TTC549 (cell line): ENCODE results near the gene MRPS33.
"Not testable (repeated sequence)": the region's sequence is repeated elsewhere in the genome, so short reads cannot be mapped to it uniquely, and the experiment has no call there.

Experiments
- FAIRE-seq: peaks from 2 replicates; lab custom pipeline; 2012; peaks lifted over from hg19 to GRCh38; lab: Jason Lieb, UNC

MRPS33 gene

GRCh38 chr7:141014524-141015395, at the start of gene MRPS33:
TSS of gene MRPS33 (minus strand) at chr7:141014952. CDS start at chr7:141010633, 4,319 bp downstream.
- FAIRE-seq = peak; percentile 53

- no peak for FAIRE-seq
Measured at GRCh38 chr7:141057788-141058187, 43.0 kb upstream of the MRPS33 start.

GRCh38 chr7:141055146-141055545, 40.4 kb upstream of the MRPS33 start:
- no peak for FAIRE-seq

DNA sequence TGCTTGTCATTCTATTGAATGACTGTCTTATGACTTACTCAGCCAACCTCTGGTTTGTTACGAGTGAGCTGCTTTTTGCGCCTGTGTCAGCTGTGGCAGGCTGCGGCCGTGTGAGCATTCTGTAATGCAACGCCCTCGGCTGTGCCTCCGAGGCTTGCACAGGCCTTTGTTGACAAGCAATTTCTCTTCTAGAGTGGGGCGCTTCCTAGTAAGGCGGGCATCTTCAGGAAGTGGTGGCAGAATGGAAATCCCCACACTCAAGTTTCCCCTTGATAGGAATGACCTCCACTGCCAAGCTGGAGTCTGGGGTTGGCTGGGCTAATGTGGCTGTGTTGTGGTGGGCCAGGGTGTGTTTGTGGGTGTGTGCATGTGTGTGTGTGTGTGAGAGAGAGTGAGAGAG, 38.9 kb upstream of the MRPS33 start:
- FAIRE-seq = no peak

DNA sequence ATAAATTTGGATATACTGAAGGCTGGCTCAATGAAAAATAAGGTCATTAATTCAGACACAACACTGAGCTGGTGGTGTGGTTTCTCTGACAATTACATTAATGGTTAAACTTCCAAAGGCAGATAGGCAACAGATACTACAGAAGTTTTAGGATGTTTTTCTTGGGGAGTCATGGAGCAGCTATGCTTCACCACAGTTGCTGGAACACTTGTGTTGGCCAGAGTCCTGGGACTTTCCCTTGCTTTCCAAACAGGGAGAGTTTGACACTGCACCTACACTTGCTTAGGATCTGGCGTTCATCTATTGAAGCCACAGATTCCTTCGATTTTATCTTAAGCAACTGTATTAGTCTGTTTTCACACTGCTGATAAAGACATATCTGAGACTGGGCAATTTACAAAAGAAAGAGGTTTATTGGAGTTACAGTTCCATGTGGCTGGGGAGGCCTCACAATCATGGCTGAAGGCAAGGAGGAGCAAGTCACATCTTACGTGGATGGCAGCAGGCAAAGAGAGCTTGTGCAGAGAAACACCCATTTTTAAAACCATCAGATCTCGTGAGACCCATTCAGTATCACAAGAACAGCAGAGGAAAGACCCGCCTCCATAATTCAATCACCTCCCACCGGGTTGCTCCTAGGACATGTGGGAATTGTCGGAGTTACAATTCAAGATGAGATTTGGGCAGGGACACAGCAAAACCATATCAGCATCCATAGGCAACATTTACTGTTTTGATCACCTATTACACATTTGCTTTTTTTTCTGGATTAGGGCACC, 31.3 kb upstream of the MRPS33 start:
- FAIRE-seq = no peak

- FAIRE-seq = no peak
Measured at GRCh38 chr7:141045126-141045841, 30.5 kb upstream of the MRPS33 start.

DNA sequence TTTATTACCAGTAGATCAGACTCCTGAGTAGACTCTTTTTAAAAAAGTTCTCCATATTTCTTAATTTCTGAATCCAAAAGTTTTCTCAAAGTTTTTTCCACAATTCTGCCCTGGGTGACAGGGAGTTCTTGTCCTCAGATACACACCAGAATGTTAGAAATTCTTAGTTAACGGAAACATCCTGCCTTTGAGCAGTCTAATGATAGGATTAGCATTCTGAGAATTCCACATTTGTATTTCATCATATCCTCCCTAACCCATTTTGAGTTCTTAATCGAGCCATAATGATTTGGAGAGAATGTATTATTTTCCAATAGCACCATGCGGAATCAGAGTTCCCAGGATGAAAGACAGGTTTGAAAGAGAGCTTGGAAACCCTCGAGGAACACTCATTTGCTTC, 28.9 kb upstream of the MRPS33 start:
- no peak for FAIRE-seq

- no peak for FAIRE-seq
Measured at GRCh38 chr7:141042222-141043193, 27.8 kb upstream of the MRPS33 start.

DNA sequence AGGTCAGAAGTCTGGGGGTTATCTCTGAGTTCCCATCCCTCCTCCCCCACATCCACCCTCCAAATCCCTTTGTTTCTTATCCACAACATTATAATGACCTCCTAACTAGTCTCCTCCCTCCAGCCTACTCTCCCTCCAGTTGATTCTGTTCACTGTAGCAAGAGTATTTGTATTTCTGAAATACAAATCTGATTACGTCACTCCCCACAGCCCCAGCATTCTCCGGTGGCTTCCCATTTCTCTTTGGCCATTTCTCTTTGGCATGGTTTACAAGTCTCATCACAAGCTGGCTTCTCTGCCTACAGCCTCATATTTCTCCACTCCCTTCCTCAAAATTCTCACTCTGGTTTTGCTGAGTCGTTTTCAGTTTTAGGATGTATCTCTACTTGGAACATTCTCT, 24.6 kb upstream of the MRPS33 start:
- FAIRE-seq = no peak

DNA sequence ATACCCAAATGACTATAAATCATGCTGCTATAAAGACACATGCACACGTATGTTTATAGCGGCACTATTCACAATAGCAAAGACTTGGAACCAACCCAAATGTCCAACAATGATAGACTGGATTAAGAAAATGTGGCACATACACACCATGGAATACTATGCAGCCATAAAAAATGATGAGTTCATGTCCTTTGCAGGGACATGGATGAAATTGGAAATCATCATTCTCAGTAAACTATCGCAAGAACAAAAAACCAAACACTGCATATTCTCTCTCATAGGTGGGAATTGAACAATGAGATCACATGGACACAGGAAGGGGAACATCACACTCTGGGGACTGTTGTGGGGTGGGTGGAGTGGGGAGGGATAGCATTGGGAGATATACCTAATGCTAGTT, 23.3 kb upstream of the MRPS33 start:
- FAIRE-seq = not testable (repeated sequence)

DNA sequence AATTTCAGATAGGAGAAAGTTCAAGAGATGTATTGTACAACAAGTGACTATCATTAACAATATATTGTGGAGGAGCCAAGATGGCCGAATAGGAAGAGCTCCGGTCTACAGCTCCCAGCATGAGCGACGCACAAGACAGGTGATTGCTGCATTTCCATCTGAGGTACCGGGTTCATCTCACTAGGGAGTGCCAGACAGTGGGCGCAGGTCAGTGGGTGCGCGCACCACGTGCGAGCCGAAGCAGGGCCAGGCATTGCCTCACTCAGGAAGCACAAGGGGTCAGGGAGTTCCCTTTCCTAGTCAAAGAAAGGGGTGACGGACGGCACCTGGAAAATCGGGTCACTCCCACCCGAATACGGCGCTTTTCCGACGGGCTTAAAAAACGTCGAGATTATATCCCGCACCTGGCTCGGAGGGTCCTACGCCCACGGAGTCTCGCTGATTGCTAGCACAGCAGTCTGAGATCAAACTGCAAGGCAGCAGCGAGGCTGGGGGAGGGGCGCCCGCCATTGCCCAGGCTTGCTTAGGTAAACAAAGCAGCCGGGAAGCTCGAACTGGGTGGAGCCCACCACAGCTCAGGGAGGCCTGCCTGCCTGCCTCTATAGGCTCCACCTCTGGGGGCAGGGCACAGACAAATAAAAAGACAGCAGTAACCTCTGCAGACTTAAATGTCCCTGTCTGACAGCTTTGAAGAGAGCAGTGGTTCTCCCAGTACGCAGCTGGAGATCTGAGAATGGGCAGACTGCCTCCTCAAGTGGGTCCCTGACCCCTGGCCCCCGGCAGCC, 18.0 kb upstream of the MRPS33 start:
- not testable (repeated sequence) for FAIRE-seq

- FAIRE-seq = no peak
Measured at GRCh38 chr7:141028767-141029166, 14.0 kb upstream of the MRPS33 start.

DNA sequence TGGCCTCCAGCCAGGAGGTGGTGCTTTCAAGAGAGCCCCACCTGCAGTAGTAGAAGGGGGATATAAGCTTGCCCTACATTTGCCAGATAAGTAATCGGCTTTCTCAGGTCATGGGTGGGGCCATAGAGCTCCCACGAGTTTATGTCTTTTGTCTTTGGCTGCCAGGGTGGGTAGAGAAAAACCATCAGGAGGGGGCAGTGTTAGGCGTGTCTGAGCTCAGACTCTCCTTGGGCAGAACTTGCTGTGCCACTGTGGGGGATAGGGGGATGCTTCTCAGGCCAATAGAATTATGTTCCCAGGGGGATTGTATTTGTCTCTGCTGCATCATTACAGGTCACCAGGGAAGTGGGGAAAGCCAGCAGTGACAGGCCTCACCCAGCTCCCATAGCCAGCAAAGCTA, 12.3 kb upstream of the MRPS33 start:
- no peak for FAIRE-seq

DNA sequence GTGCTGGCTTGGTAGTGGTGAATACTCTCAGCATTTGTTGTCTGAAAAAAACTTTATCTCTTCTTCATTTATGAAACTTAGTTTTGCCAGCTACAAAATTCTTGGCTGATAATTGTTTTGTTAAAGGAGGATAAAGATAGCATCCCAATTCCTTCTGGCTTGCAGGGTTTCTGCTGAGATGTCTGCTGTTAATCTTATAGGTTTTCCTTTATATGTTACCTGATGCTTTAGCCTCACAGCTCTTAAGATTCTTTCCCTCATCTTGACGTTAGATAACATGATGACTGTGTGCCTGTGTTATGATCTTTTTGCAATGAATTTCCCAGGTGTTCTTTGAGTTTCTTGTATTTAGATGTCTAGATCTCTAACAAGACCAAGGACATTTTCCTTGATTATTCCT, 9.9 kb upstream of the MRPS33 start:
- no peak for FAIRE-seq

DNA sequence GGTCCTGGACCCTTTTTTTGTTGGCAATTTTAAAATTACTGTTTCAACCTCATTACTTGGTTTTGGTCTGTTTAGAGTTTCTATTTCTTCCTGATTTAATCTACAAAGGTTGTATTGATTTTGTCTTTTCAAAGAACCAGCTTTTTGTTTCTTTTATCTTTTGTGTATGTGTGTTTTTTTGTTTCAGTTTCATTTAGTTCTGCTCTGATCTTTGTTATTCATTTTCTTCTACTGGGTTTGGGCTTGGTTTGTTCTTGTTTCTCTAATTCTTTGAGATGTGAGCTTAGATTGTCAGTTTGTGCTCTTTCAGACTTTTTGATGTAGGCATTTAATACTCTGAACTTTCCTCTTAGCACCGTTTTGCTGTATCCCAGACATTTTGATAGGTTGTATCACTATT, 8.5 kb upstream of the MRPS33 start:
- no peak for FAIRE-seq

GRCh38 chr7:141017555-141017954, 2.8 kb upstream of the MRPS33 start:
- no peak for FAIRE-seq

- no peak for FAIRE-seq
Measured at GRCh38 chr7:141016349-141016748, 1.6 kb upstream of the MRPS33 start.

DNA sequence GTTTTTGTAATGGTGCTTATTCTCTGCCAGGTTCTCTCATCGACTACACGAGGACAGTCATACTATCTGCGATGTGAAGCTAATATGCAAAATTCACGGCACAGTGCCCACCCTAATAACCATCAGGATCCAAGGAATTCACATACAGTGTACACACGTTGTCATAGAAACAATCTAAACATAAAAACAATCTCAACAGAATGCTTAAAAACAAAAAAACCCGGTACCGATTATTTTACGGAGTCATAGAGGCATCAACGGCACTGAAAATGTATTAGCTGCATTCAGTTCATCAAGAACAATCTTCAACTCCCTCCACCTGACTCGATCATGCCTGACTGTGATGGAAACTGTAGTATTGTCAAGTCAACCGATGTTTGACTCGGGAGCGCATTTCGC, 628 bp downstream of the MRPS33 start:
- FAIRE-seq = no peak

- no peak for FAIRE-seq
Measured at GRCh38 chr7:141013345-141013715, 1.4 kb downstream of the MRPS33 start.

- no peak for FAIRE-seq
Measured at GRCh38 chr7:141012696-141013344, 1.9 kb downstream of the MRPS33 start.
